ENCODE results near the gene TLR5. TPM values are rescaled to one million over a fixed set of nuclear protein-coding genes. Genes with fewer than 3 reads are reported as not detected.

TLR5 gene
- total and polyA plus RNA-seq, 11 donors, result 0.25 to 9.0 (median 1.7) TPM

DNA sequence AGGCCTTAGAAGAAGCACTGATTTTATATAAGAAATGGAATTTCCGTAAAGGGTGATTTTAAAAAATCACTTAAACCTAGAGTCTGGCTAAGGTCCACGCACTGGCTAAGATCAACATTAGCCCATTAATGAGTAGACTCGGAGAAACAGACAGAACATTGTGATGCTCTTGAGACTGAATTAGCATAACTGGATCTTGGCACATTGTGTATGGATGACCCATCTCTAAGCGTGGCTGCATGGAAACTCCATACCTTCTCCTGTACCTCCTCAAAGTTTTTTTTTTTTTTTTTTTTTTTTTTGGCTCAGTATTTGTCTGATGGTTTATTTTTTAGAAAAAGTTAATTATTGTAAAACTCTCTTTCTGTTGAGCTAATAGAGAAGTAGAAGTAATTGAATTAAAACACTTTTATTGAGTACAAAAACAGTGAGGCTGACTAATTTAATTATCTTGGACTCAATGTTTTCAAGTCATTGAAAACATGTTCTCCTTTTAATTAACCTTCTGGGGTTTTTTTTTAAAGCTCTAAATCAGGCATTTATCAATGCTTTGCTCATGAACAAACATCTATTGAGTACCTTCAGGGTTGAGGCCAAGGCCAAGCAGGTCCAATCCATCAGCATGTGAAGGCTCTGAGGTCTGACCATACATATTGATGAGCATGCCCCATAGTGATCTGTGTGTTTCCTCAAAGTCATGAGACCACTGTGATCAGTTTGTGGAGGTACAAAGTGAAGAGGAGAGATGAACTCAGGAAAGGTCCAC lies 74.0 kb downstream of the TLR5 start:
- no peak for ATAC-seq
- intact Hi-C loops (cut with DNase I), result loop anchor here in 1 of 10 donors (5.0 kb wide), 1 partner anchor 37 kb away; no protein-coding TSS in a partner anchor
- Histone ChIP-seq H3K36me3 (no peaks in the 10 kb centered on the region), H3K9me3 (no peaks in the 10 kb centered on the region), H3K27me3 (no peaks in the 10 kb centered on the region), H3K4me1 (peaks cover 0 to 13% (median 3%) of the 10 kb centered on the region in 12 donors), H3K27ac (no peak overlapping the region), H3K4me3 (no peak overlapping the region)
- no peak for DNase-seq
- TF ChIP-seq POLR2A (IDR thresholded peaks at IDR 0.05), result no peak
- TF ChIP-seq, protein P1, sequence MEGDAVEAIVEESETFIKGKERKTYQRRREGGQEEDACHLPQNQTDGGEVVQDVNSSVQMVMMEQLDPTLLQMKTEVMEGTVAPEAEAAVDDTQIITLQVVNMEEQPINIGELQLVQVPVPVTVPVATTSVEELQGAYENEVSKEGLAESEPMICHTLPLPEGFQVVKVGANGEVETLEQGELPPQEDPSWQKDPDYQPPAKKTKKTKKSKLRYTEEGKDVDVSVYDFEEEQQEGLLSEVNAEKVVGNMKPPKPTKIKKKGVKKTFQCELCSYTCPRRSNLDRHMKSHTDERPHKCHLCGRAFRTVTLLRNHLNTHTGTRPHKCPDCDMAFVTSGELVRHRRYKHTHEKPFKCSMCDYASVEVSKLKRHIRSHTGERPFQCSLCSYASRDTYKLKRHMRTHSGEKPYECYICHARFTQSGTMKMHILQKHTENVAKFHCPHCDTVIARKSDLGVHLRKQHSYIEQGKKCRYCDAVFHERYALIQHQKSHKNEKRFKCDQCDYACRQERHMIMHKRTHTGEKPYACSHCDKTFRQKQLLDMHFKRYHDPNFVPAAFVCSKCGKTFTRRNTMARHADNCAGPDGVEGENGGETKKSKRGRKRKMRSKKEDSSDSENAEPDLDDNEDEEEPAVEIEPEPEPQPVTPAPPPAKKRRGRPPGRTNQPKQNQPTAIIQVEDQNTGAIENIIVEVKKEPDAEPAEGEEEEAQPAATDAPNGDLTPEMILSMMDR (IDR thresholded peaks at IDR 0.05), result no peak
- 89 to 97% (median 92%) methylated on average over 4 of the region's 4 CpGs for WGBS, 4 donors

DNA sequence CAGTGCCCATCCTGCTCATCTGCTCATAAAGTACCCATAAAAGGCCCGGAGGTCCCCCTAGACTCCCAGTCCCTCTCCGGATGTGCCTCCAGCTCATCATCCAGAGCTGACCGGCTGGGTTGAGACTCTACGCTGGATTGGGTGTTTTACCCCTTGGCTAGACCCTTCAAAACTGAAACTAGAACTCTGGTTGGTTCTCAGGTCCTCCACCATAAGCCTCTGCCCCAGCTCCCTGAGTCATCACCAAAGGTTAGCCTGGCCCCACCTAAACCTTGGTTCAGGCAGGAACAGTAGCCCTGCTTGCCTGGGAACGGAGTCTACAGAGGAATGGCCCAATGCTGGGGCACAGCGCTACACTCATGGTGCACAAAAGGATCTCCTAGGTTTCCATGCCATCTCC lies 75.1 kb downstream of the TLR5 start:
- Histone ChIP-seq H3K9me3 (no peaks in the 10 kb centered on the region), H3K4me1 (peaks cover 0 to 12% (median 2%) of the 10 kb centered on the region in 12 donors), H3K36me3 (no peaks in the 10 kb centered on the region), H3K27me3 (no peaks in the 10 kb centered on the region), H3K27ac (no peak overlapping the region), H3K4me3 (no peak overlapping the region)
- WGBS, 4 donors, result 96 to 100% (median 98%) methylated on average over 2 to 6 of the region's 6 CpGs
- ATAC-seq (peak in 1 of 4 donors; percentile 11), DNase-seq (no peak)
- TF ChIP-seq POLR2A (IDR thresholded peaks at IDR 0.05), result no peak
- TF ChIP-seq, protein P1 (IDR thresholded peaks at IDR 0.05), result no peak
- intact Hi-C loops (cut with DNase I), result loop anchor here in 1 of 10 donors (5.0 kb wide), 1 partner anchor 36 kb away; no protein-coding TSS in a partner anchor

DNA sequence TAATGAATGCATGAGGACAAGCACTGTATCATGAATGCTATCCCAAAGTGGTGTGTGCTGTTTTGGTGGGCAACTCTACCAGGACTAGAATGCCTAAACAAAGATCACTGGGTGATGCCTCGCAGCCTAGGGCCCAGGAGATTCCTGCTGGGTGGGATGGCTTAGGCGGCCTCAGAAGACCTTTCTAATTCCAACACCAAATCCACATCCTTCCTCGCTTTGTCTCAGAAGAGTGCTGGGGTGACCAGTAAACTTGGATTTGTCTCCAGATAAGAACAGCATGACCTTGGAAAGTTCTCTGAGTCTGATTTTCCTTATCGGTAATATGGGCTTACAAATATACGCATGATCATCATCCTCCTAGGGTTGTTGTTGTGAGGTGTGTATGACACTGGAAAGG lies 76.6 kb downstream of the TLR5 start:
- no peak for TF ChIP-seq POLR2A (IDR thresholded peaks at IDR 0.05)
- TF ChIP-seq, protein P1 (IDR thresholded peaks at IDR 0.05), result no peak
- peak overlapping the region in 11 of 12 donors; percentile 7 to 74 (median 46) for H3K27ac ChIP-seq
- DNase-seq (no peak), ATAC-seq (peak in 3 of 4 donors; percentile 46 to 70 (median 52))
- no peaks in the 10 kb centered on the region for H3K9me3 ChIP-seq
- H3K36me3 ChIP-seq, result no peaks in the 10 kb centered on the region
- peaks cover 0 to 12% (median 2%) of the 10 kb centered on the region in 12 donors for H3K4me1 ChIP-seq
- intact Hi-C loops (cut with DNase I), result loop anchor here in 1 of 10 donors (5.0 kb wide), 1 partner anchor 34 kb away; no protein-coding TSS in a partner anchor
- no peaks in the 10 kb centered on the region for H3K27me3 ChIP-seq
- WGBS, 4 donors, result 62 to 68% (median 66%) methylated on average over 5 of the region's 5 CpGs
- H3K4me3 ChIP-seq, result no peak overlapping the region

DNA sequence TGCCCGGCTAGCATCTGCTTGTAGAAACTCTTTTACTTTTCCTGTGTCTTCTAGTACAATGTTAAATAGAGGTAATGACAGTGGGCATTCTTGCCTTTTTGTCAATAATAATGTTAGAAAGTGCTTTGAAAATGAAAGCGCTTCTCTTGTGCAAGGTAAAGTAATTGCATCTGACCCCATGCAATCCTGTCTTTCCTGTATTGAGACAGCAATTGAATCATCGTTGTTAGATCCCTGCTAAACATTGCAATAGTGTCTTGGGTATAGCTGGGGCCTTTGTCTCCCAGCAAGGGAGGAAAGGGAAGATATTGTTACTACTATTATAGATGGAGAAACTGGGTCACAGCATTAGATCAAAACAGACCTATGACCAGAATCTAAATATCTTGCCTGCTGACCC lies 80.9 kb downstream of the TLR5 start:
- TF ChIP-seq POLR2A (IDR thresholded peaks at IDR 0.05), result no peak
- TF ChIP-seq, protein P1 (IDR thresholded peaks at IDR 0.05), result no peak
- ATAC-seq (no peak), DNase-seq (no peak)
- H3K4me1 ChIP-seq, result peaks cover 0 to 11% (median 2%) of the 10 kb centered on the region in 12 donors
- WGBS, 4 donors, result 67 to 77% (median 70%) methylated on average over 3 of the region's 3 CpGs
- no peaks in the 10 kb centered on the region for H3K36me3 ChIP-seq
- H3K27ac ChIP-seq, result no peak overlapping the region
- H3K27me3 ChIP-seq, result no peaks in the 10 kb centered on the region
- intact Hi-C loops (cut with DNase I), result no loop called here
- no peak overlapping the region for H3K4me3 ChIP-seq
- no peaks in the 10 kb centered on the region for H3K9me3 ChIP-seq

Data from heart left ventricle (tissue), 16 donors.